OCI-LY7 (cell line): Measurements from ENCODE around the gene CDC37L1. TPM values are rescaled to one million over a fixed set of nuclear protein-coding genes. Genes with fewer than 3 reads are reported as not detected.

Experiments
- BruUV-seq: library from RNA; stranded (reverse); fragments of 400-500 nt; replicated peaks from 2 replicates; lab custom pipeline; 2021; lab: Mats Ljungman, UMichigan
- CTCF ChIA-PET: fragments of 300-600 bp; sonication (Branson Sonifier 250); formaldehyde crosslinking; loops from one replicate; lab custom pipeline; 2022; ENCODE audit warnings: antibody characterized with exemption; ENCODE audit not compliant: unreplicated experiment; lab: Charles Lee
- POLR2A ChIA-PET: fragments of 300-600 bp; sonication (Branson Sonifier 250); formaldehyde crosslinking; loops from one replicate; lab custom pipeline; 2022; ENCODE audit warnings: antibody characterized with exemption; lab: Charles Lee
- DNase-seq: peaks from one replicate; pipeline ENCODE4 v3.0.0-alpha.2; 2015; ENCODE audit warnings: low spot score
- H2AFZ ChIP-seq: fragments of 200-600 bp; sonication (generic), shearing (Covaris generic); 2 replicates; pipeline ENCODE4 v1.6.1; 2014; ENCODE audit warnings: mild to moderate bottlenecking, antibody characterized with exemption, low read length, moderate library complexity
- H3K27ac ChIP-seq: fragments of 200-600 bp; sonication (generic); 2 replicates; pipeline ENCODE4 v1.5.1; 2014; ENCODE audit warnings: mixed run types, low read depth, mild to moderate bottlenecking, moderate library complexity, low read length, inconsistent platforms; ENCODE audit not compliant: poor library complexity, severe bottlenecking
- H3K36me3 ChIP-seq: fragments of 200-600 bp; sonication (generic); 2 replicates; pipeline ENCODE4 v1.6.1; 2014; ENCODE audit warnings: mild to moderate bottlenecking, antibody characterized with exemption, low read length, moderate library complexity, mixed read lengths; ENCODE audit not compliant: insufficient read depth
- H3K4me1 ChIP-seq: fragments of 200-600 bp; sonication (generic); 2 replicates; pipeline ENCODE4 v1.5.1; 2014; ENCODE audit warnings: mild to moderate bottlenecking, low read length; ENCODE audit not compliant: insufficient read depth, poor library complexity, severe bottlenecking
- H3K4me2 ChIP-seq: fragments of 200-600 bp; sonication (generic); 2 replicates; pipeline ENCODE4 v1.6.1; 2014; ENCODE audit warnings: mild to moderate bottlenecking, low read length
- H3K4me3 ChIP-seq: fragments of 200-600 bp; sonication (generic); 2 replicates; pipeline ENCODE4 v1.5.1; 2014; ENCODE audit warnings: mild to moderate bottlenecking, low read depth, low read length; ENCODE audit not compliant: poor library complexity, severe bottlenecking
- H3K79me2 ChIP-seq: fragments of 200-600 bp; sonication (generic); 2 replicates; pipeline ENCODE4 v1.6.1; 2016; ENCODE audit warnings: low read depth, mild to moderate bottlenecking, low read length, moderate library complexity, mixed read lengths; ENCODE audit not compliant: insufficient read depth
- H3K9me2 ChIP-seq: fragments of 200-600 bp; sonication (generic); 2 replicates; pipeline ENCODE4 v1.6.1; 2016; ENCODE audit warnings: mild to moderate bottlenecking, low read length, mixed read lengths; ENCODE audit not compliant: insufficient read depth
- H3K9me3 ChIP-seq: fragments of 200-600 bp; sonication (generic); 2 replicates; pipeline ENCODE4 v1.6.1; 2014; ENCODE audit warnings: mild to moderate bottlenecking, mixed run types, low read length, mixed read lengths
- H4K20me1 ChIP-seq: fragments of 200-600 bp; sonication (generic); 2 replicates; pipeline ENCODE4 v1.6.1; 2014; ENCODE audit warnings: mild to moderate bottlenecking, antibody characterized with exemption, low read length, moderate library complexity, mixed read lengths; ENCODE audit not compliant: insufficient read depth
- EZH2phosphoT487 ChIP-seq: fragments of 200-600 bp; sonication (generic); IDR thresholded peaks from 2 replicates; pipeline ENCODE4 v1.6.1; 2018; ENCODE audit warnings: low read depth, borderline replicate concordance, mild to moderate bottlenecking, mixed run types, antibody characterized with exemption, low read length, moderate library complexity, mixed read lengths
- intact Hi-C: fragments of 100-400 bp; cut with micrococcal nuclease; formaldehyde crosslinking; loops from one replicate; pipeline ENCODE4 v1.10.0; 2022; ENCODE audit not compliant: unreplicated experiment
- total RNA-seq, 2 experiments: library from RNA; depleted of rRNA in 1 of 2; stranded (reverse); fragments of >200 nt in 1 of 2; shearing (Covaris generic) in 1 of 2; gene quantifications; 2 replicates each; pipeline ENCODE4 v1.2.3, GENCODE V29; 2014 to 2022
- TF ChIP-seq, protein P1 (sequence below): fragments of 200-600 bp; sonication (generic); conservative IDR thresholded peaks from 2 replicates; pipeline ENCODE4 v1.5.1; 2014; ENCODE audit warnings: mild to moderate bottlenecking, antibody characterized with exemption, low read length, moderate library complexity, mixed read lengths

CDC37L1 gene
- total RNA-seq, 2 experiments from 2014 or later: 9.3 to 11.7 TPM

DNA sequence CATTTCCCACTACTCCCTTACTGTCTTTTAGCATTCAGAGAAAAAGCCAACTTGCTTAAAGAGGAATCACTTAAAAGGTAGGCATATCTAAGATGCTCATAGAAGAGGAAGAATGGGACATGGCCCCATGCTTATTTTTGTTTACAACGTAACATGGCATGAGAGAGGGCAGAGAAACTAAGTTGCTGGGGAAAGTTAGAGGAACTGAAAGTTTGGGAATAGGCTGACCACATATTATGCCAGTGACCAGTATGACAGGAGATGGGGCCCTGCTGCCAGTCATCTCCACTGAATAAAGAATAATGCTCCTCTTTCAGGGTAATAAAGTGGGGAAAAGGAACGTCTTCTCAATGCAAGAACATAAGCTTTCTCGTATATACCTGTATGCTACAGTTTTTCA is 15.4 kb upstream of the CDC37L1 start:
- ChIA-PET POLR2A (interaction anchor here (0.6 to 0.7 kb wide), 2 partner anchors 236 to 1384 kb away, joined by 4 to 6 read pairs; no protein-coding TSS in a partner anchor), CTCF (no interaction called here)
- TF ChIP-seq, protein P1, sequence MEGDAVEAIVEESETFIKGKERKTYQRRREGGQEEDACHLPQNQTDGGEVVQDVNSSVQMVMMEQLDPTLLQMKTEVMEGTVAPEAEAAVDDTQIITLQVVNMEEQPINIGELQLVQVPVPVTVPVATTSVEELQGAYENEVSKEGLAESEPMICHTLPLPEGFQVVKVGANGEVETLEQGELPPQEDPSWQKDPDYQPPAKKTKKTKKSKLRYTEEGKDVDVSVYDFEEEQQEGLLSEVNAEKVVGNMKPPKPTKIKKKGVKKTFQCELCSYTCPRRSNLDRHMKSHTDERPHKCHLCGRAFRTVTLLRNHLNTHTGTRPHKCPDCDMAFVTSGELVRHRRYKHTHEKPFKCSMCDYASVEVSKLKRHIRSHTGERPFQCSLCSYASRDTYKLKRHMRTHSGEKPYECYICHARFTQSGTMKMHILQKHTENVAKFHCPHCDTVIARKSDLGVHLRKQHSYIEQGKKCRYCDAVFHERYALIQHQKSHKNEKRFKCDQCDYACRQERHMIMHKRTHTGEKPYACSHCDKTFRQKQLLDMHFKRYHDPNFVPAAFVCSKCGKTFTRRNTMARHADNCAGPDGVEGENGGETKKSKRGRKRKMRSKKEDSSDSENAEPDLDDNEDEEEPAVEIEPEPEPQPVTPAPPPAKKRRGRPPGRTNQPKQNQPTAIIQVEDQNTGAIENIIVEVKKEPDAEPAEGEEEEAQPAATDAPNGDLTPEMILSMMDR: no peak
- no peak for TF ChIP-seq EZH2phosphoT487
- intact Hi-C loops: loop anchor here (5.0 kb wide), 2 partner anchors 318 to 773 kb away; partner anchors contain the start of gene PLGRKT
- Histone ChIP-seq H3K4me2 (peak overlapping the region; percentile 83), H3K27ac (no peak overlapping the region), H2AFZ (no peak overlapping the region), H3K4me1 (peaks cover 27% of the 10 kb centered on the region), H3K4me3 (peak overlapping the region; percentile 77), H3K9me2 (no peaks in the 10 kb centered on the region), H3K36me3 (no peaks in the 10 kb centered on the region), H3K79me2 (no peaks in the 10 kb centered on the region), H4K20me1 (no peaks in the 10 kb centered on the region), H3K9me3 (no peaks in the 10 kb centered on the region)
- no peak for DNase-seq
- BruUV-seq: TSS peak; percentile 71

DNA sequence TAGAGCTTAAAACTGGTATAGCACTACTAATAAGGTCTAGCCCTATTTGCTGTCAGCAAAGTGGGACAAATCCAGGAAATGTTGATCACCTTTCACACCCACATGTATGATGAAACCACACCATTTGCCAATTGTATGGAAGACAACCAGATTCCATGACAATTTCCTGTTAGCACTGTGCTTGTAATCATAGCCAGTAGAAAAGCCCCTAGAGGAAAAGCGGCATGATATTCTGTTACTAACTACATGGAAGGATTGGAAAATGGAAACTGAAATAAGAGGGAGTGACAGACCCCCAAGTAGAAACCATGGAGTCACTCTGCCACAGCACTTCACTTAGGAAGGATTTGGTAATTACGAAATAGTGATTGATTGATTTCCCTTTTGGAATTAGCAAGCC is 14.0 kb upstream of the CDC37L1 start:
- Histone ChIP-seq H2AFZ (no peak overlapping the region), H3K27ac (no peak overlapping the region), H3K4me2 (peak overlapping the region; percentile 83), H4K20me1 (no peaks in the 10 kb centered on the region), H3K36me3 (no peaks in the 10 kb centered on the region), H3K9me2 (no peaks in the 10 kb centered on the region), H3K9me3 (no peaks in the 10 kb centered on the region), H3K4me1 (peaks cover 27% of the 10 kb centered on the region), H3K79me2 (no peaks in the 10 kb centered on the region), H3K4me3 (no peak overlapping the region)
- POLR2A ChIA-PET: interaction anchor here (0.6 to 1.3 kb wide), 6 partner anchors 10 to 1475 kb away, joined by 3 to 6 read pairs (median 3); partner anchors contain the start of genes CDC37L1 and PLGRKT
- intact Hi-C loops: no loop called here
- TF ChIP-seq, protein P1: no peak
- no peak for TF ChIP-seq EZH2phosphoT487
- DNase-seq: no peak
- BruUV-seq: no TSS peak
- CTCF ChIA-PET: interaction anchor here (0.6 kb wide), 1 partner anchor 9 kb away, joined by 4 read pairs; no protein-coding TSS in a partner anchor

DNA sequence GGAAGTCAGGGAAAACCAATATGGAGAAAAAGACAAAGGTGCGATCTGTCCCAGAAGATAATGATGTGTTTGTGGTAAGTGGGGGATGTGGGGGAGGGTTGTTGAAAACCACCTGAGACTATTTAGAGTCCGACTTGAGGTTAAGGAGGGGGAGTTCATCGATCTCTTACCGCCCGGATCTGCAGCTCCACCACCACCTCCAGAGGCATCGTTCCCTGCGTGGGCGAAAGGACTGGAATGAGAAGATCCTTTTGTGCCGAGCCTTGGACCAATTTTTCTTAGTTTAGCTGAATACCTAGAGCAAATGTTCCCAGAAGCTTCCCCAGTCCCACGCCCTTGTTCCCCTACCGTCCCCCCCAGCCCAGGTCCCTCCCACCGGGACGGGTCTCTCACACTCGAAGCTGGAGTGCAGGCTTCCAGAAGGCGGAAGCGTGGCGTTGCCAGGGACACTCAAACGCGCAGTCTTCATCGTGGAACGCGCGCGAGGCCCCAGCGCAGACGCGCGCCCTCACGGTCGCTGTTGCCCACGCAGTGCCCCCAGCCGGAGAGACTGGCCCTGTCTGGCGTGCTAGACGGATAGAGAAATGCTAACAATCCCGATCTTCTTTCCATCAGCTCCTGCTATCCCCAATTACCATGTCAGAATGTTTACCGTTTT is 13.2 kb upstream of the CDC37L1 start, which contains the start of gene SPATA6L:
Gene SPATA6L (minus strand): TSS at position 439 of the 658 bp plus-strand sequence. CDS start 230 bp downstream, at position 209.
- CTCF ChIA-PET: interaction anchor here (0.6 kb wide), 1 partner anchor 10 kb away, joined by 4 read pairs; no protein-coding TSS in a partner anchor
- Histone ChIP-seq H3K79me2 (no peaks in the 10 kb centered on the region), H3K4me2 (peak within 1 kb of the TSS; percentile 83; the same call in 1 of the 2 replicates), H3K36me3 (no peaks in the 10 kb centered on the region), H3K4me1 (peaks cover 27% of the 10 kb centered on the region), H3K9me3 (no peaks in the 10 kb centered on the region), H2AFZ (no peak within 1 kb of the TSS), H3K4me3 (no peak within 1 kb of the TSS), H4K20me1 (no peaks in the 10 kb centered on the region), H3K27ac (no peak within 1 kb of the TSS), H3K9me2 (no peaks in the 10 kb centered on the region)
- no TSS peak for BruUV-seq
- no peak for DNase-seq
- POLR2A ChIA-PET: interaction anchor here (0.6 to 1.1 kb wide), 6 partner anchors 13 to 1476 kb away, joined by 3 to 4 read pairs (median 3); partner anchors contain the start of genes CDC37L1 and PLGRKT
- intact Hi-C loops: no loop called here
- TF ChIP-seq, protein P1: no peak
- no peak for TF ChIP-seq EZH2phosphoT487
